Daoy (cell line): Measurements from ENCODE around the gene OPN1SW. TPM values are rescaled to one million over a fixed set of nuclear protein-coding genes. Genes with fewer than 3 reads are reported as not detected.
A peak's percentile ranks its signal among the peaks of the same experiment; 100 is the strongest.

Source experiments
- DNase-seq: peaks from one replicate; pipeline ENCODE4 v3.0.0-alpha.2; 2015; ENCODE audit warnings: low read depth
- total RNA-seq: library from RNA; depleted of rRNA; stranded (reverse); fragments of >200 nt; shearing (Covaris generic); gene quantifications from 2 replicates; pipeline ENCODE4 v1.2.3, GENCODE V29; 2014

Gene OPN1SW
- total RNA-seq, 1 experiment from 2014 or later = not detected

- DNase-seq = no peak
Measured at GRCh38 chr7:128793181-128793547, 17.6 kb upstream of the OPN1SW start.

GRCh38 chr7:128792471-128793180 is 17.0 kb upstream of the OPN1SW start:
- DNase-seq = peak; percentile 58

GRCh38 chr7:128791972-128792327 is 16.4 kb upstream of the OPN1SW start:
- DNase-seq = peak; percentile 63

DNA sequence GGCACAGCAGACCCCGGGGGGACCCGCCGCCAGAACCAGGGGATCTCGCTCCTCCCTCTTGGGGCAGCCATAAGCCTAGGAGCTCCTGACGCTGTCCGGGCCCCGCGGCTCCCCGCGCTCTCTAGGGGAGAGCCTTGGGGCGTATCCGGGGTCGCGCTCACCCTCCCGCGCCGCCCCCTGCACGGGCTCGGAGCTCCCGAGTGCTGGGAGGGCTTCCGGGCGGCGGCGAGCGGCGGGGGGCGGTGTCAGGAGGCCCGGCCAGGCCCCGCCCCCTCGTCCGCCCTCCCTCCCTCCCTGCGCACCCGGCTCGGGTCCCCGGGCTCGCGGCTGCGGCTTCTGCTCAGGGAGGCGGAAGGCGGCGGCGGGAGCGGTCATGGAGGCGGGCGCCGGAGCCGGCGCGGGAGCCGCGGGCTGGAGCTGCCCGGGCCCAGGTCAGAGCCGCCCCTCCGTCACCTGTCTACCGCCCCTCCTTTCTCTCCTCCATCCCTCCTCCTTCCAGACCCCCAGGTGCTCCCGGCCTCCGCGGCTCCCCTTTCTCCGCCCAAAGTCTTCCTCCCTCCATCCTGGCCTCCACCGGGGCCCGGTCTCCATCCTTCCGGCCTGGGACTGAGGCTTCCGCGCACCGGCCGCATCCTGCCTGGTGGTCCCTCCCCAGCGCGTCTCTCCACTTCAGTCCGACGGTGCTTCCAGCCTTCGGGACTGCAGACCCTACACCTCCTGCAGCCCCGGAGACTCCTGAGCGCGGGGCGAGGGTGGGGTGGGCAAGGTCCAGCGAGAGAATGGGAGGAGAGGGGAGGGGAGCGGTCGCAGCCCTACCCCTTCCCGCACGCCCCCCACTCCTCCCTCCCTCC is 15.8 kb upstream of the OPN1SW start, which contains the start of gene CCDC136:
CCDC136 (plus strand) TSS at position 848 of the 851 bp plus-strand sequence. CDS start 444 bp downstream, outside the sequence.
- DNase-seq = peak; percentile 90

DNA sequence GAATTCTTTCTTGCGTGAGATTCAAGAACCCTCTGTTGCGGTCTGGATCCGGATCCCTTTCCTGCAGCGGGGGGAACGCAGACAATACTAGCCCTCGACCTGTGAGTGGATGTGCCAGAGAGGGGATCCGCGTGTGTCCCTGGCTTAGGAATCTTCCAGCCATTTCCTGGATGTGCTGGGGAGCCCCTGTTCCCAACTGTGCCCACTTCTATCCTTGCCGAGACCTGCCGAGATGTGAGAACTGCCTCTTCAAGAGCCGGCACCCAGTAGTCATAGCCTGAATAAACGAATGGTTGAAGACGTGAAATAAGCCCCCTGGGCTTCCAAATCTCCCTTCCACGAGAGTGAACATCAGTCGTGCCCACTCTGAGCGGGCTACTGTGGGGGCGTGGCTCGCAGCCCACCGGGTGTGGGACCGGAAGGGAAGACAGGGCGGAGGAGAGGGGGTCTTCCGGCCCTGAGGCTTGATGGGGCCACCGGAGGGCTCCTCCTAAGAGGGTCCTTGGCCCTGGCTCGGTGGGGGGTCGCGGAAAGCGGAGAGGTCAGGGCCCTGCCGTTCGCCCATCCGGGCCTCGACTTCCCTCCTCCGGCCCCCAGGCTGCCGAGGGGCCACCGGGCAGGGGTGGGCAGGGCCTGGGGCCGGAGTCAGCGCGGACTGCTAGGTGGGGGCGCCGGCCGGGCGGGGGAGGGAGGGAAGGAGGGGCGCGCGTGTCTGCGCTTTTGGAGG is 14.9 kb upstream of the OPN1SW start:
- no peak for DNase-seq

DNA sequence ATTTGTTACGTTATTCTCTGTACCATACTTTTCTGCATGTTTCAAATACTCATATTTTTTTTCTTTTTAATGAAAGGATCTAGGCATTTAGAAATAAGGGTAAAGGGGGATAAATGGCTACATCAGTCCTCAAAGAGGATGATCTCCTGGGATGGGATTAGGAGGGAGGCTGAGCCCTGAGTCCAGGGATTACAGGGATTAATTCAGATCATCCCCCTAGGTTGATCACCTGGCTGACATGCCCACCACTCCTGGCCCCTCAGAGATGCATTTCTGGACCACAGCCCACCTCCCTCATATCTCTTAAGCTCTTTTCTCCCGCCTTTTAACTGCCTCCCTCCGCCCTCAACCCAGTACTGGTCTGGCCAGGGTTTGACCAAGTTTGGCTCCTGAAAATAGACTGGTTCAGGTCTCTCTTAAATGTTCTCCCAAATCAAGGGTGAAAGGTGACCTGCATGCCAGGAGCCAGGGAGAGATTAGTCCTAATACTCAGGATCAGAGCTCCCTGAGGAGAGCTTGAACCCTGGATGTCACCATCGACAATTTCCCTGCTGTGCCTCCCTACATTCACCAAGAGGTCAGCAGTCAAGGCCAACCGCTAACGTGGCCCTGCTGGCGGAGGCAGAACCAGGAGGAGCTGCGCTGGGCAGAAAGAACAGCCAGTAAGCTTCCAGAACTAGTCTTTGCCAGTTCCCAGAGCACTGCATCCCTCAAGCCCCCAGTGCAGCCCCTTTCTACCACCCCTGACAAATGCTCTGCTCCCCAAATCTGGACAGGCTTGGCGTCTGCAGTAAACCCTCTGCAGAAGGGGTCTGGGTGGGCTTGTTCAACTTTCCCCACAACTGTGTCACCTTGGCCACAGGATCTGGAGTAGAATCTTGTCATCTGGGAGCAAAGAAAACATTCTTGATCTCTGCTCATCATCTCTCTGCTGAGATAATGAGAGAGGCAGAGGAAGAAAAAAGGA is 13.1 kb upstream of the OPN1SW start:
- DNase-seq = no peak

GRCh38 chr7:128785738-128786137 is 10.1 kb upstream of the OPN1SW start:
- DNase-seq = no peak

DNA sequence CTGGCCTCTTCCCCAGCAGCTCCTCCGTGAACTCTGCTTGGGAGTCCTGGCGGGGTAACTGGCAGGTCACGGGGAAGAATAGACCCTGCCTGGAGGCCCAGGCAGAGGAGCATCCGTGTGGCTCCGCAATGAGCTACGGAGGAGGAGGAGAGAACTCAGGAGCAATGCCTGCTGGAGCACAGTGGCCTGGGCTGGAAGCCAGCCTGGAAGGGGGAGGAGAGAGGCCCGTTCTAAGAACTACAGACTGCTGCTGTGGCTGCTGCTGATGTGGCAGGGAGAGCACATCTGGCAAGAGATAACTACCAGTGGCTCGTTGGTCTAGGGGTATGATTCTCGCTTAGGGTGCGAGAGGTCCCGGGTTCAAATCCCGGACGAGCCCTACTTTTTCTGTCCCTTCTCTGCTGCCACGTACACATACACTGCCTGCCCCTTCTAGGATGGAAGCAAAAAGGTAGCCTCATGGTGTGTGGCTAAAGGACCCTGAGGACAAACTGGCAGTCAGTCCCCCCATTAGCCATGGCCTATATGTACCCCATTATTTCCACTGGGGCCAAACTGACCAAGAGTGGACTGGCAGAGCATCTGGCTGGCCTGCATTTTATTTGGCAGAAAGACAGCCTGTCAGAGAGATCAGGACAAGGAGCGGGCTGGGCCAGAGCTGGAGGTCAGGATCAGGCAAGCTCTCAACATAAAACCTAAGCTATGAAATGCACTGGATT is 7.7 kb upstream of the OPN1SW start:
- DNase-seq = peak; percentile 89

DNA sequence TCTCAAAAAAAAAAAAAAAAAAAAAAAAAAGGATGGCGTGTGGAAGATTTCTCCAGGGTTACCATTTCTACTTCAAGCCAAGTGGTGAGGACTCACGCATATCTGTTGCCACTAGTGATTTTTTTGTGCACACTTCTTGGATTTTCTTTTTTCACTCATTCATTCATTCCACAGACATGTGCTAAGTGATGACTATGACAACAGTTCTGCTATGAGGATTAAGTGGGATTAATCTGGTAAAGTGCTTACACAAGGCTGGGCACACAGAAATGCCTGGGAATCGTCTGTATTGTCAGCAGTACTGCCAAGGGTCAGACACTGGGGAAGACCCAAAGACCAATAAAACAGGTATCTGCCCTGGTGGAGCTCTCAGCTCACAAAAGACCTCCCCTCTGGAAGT is 6.3 kb upstream of the OPN1SW start:
- no peak for DNase-seq

- DNase-seq = no peak
Measured at GRCh38 chr7:128781126-128781525, 5.5 kb upstream of the OPN1SW start.

- DNase-seq = no peak
Measured at GRCh38 chr7:128778946-128779345, 3.4 kb upstream of the OPN1SW start.

DNA sequence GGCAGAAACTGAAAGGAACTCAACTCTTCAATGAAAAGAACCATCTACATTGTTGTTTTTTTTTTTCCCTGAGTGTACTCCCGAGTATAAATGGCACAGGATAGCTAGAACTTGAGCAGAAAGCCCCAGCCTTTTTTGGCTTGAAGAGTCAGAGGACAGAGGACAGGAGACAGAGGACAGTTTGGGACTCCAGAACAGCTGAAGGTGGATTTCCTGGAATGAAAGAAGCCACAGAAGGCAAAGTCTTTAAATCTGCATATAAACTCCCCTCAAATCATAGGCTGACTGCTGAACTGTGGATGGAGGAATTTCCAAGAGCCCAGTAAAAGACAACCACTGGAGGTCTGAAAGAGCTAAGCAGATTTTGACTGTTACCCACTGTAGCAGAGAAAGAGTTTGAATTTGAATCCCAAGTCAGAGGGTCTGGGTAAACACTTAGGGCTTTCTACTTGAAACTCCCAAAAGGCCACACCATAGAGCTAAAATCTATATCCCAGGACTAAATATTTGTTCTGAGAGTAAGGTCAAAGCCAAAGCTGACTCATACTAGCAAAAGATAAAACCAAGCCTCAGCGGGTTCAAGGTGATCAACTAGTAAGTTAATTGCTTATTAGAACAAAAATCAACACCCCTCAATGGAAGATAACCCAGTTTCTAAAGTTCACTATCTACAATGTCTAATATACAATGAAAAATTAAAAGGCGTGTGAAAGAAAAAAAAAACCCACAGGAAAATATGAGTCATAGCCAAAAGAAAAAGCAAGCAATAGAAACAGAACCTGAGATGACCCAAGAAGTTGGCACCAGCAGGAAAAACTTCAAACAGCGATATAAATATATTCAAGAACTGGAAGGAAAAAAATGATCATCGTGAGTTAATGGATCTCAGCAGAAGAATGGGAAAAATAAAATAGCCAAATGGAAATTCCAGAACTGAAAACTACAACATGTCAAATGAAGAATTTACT is 1.8 kb upstream of the OPN1SW start:
- DNase-seq = no peak

DNA sequence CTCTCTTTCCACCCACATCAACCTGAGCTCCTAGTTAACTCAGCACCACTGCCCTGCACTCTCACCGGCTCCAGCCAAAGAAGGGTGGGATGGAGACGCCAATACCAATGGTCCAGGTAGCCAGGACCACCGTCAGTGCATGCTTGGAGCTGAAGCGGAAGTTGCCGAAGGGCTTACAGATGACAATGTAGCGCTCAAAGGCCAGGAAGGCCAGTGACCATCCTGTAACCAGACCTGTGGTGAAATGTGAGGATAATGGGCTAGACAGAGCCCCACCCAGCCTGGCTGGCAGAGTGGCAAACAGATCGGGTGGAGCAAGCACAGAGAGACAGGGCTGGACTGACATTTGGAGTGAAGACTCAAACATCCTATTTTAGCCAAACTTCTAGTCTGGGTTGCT is 673 bp downstream of the OPN1SW start:
- DNase-seq = no peak

GRCh38 chr7:128774029-128774689 is 1.4 kb downstream of the OPN1SW start:
- DNase-seq = no peak

DNA sequence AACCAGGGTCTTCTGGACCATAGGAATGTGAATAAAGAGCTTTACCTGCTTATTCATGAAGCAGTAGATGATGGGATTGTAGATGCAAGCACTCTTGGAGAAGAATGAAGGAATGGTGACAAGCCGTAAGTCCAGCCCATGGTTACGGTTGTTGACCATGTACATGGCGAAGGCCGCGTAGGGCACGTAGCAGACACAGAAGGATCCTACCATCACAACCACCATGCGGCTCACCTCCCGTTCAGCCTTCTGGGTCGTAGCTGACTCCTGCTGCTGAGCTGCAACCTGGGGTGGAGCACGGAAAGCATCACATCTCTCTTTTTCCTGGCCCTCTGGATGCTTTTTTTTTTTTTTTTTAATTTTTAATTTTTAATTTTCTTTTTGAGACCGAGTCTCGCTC is 2.0 kb downstream of the OPN1SW start:
- no peak for DNase-seq

DNA sequence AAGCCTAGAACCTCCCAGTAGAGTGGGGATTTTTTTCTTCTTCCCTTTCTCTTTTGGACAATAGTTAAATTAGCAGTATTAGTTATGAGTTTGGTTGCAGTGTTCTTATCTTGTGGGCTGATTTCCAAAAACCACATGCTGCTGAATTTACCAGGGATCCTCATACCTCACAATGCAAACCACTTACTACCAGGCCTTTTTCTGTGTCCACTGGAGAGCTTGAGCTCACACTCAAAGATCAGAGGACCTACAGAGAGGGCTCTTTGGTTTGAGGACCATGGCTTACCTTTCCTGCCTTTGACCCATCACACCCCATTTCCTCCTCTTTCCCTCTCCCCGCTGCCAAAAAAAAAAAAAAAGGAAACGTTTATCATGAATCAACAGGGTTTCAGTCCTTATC is 5.4 kb downstream of the OPN1SW start:
- no peak for DNase-seq

GRCh38 chr7:128767475-128768110 is 8.0 kb downstream of the OPN1SW start:
- DNase-seq = no peak

- DNase-seq = no peak
Measured at GRCh38 chr7:128763541-128763940, 12.1 kb downstream of the OPN1SW start.
